Measurements from ENCODE around the gene BRSK2. TPM values are rescaled to one million over a fixed set of nuclear protein-coding genes. Genes with fewer than 3 reads are reported as not detected.

The BRSK2 gene
- total and polyA plus RNA-seq, 2 donors (not counting 1 experiment from before 2014, with no cell fraction given), result 0.11 to 0.33 TPM

DNA sequence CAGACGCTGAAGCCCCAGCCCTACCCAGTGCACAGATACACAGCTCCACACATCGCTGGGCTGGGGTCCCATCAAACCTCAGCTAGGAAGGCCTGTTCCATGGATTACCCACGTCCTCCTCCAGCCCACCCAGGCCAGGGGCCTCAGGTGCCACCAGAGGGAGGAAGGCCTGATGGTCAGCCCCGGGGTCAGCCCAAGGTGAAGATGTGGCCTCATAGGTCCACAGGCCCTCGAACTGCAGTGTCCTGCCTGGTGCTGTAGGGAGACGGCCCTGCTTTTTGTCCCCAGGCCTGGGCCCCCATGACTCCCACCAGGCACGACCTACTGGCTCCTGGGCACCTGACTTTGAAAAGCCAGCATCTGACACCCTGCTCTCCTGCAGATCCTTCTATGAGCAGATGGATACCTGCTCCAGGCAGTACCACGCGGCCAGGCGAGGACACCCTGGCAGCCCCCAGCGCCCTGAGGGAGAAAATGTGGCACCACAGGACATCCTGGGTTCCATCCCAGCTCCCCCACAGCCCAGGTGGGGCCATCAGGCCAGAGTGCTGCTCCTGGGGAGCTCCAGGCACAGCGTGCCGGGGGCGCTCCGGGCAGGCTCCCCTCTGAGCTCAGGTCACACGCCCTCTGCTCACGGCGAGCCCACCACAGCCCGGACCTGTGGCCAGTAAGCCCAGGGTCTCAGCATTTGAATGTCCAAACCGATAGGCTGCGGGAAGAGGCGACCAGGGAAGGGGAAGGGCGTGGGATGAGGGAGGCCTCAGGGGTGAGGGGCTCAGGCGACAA is 112.6 kb downstream of the BRSK2 start:
- no peak overlapping the region for H2AFZ ChIP-seq (ENCODE audit: low read length)
- no peaks in the 10 kb centered on the region for H3K27me3 ChIP-seq (ENCODE audit: control insufficient read depth, insufficient read depth, low read length)
- H3K79me2 ChIP-seq (ENCODE audit: control insufficient read depth, insufficient read depth, low read length), result peaks cover 7% of the 10 kb centered on the region
- H4K20me1 ChIP-seq (ENCODE audit: control insufficient read depth, extremely low read depth, insufficient read depth, low read length), result peaks cover 2% of the 10 kb centered on the region
- no peak overlapping the region for H3K4me2 ChIP-seq (ENCODE audit: extremely low read depth, insufficient read depth, low read length)
- no peaks in the 10 kb centered on the region for H3K4me1 ChIP-seq (ENCODE audit: control insufficient read depth, extremely low read depth, insufficient read depth, low read length)
- H3K27ac ChIP-seq (ENCODE audit: insufficient read depth, low read length), result no peak overlapping the region
- H3K9ac ChIP-seq (ENCODE audit: insufficient read depth, low read length), result no peak overlapping the region
- no peaks in the 10 kb centered on the region for H3K9me3 ChIP-seq (ENCODE audit: control insufficient read depth, insufficient read depth, low read depth, low read length)
- DNase-seq (ENCODE audit: low read depth in 2 of 2), result no peak
- H3K4me3 ChIP-seq (replicated peaks in 1 of 4; ENCODE audit: control extremely low read depth in 1 of 4, insufficient read depth in 1 of 4, low read depth in 3 of 4, low read length in 4 of 4), result no peak overlapping the region
- TF ChIP-seq, protein P1, sequence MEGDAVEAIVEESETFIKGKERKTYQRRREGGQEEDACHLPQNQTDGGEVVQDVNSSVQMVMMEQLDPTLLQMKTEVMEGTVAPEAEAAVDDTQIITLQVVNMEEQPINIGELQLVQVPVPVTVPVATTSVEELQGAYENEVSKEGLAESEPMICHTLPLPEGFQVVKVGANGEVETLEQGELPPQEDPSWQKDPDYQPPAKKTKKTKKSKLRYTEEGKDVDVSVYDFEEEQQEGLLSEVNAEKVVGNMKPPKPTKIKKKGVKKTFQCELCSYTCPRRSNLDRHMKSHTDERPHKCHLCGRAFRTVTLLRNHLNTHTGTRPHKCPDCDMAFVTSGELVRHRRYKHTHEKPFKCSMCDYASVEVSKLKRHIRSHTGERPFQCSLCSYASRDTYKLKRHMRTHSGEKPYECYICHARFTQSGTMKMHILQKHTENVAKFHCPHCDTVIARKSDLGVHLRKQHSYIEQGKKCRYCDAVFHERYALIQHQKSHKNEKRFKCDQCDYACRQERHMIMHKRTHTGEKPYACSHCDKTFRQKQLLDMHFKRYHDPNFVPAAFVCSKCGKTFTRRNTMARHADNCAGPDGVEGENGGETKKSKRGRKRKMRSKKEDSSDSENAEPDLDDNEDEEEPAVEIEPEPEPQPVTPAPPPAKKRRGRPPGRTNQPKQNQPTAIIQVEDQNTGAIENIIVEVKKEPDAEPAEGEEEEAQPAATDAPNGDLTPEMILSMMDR (conservative IDR thresholded peaks at IDR 0.05 in 1 of 2, IDR thresholded peaks at IDR 0.05 in 1 of 2; ENCODE audit: low read depth in 1 of 2, low read length in 2 of 2), result no peak
- TF ChIP-seq EZH2 (IDR thresholded peaks at IDR 0.05; ENCODE audit: low read length, missing control alignments), result no peak
- no peaks in the 10 kb centered on the region for H3K36me3 ChIP-seq (ENCODE audit: control insufficient read depth, insufficient read depth, low read length)

DNA sequence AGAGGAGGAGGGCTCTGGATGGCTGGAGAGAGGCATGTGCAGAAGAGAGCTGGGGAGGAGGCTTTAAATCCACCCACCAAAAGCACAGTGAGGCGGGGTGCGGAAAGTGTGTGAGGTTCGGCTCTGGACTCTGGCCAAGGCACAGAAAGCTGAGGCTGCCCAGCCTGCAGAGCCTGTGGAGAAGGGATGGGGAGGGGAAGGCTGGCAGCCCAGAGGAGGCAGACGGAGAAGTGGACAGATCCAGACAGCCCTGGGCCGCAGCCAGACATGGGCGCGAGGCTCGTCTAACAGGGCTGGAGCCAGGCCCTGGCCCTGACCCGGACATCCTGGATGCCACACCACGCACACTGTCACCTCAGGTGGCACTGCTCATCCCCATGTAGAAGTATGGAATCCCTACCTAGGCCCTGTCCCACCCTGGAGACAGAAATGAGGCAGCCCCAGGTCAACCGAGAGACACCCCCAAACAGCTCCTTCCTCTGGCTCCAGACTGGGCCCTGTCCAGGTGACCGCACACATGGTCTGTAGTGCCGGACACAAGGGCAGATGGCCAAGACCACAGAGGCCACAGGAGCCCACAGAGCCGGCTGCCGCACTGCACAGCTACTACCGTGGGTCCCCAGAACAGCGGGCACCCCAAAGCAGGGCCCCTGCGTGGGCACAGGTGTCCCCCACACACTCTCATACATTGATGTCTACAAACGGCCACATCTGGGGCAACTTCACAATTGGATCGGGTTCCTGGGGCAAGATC is 113.4 kb downstream of the BRSK2 start:
- H3K27me3 ChIP-seq (ENCODE audit: control insufficient read depth, insufficient read depth, low read length), result no peaks in the 10 kb centered on the region

DNA sequence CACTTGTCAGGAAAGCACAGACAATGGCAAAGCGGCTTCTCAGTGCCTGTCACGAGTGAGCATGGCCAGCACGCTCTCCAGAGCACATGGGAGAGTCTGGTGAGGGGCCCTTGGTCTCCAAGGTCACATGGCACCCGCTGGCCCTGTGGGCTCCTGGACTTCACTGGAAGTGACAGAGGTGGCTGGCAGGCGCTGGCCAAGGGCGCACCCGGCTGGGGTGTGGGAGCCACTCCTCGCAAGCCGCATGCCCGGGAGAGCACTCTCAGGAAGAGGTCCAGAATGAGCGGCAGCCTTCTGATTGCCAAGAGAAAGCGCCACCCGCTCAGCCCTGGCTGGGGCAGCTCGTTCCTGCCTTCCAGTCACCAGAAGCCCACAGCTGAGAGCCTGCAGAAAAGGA is 114.0 kb downstream of the BRSK2 start:
- Histone ChIP-seq H3K36me3 (ENCODE audit: control insufficient read depth, insufficient read depth, low read length) (no peaks in the 10 kb centered on the region), H3K79me2 (ENCODE audit: control insufficient read depth, insufficient read depth, low read length) (peaks cover 7% of the 10 kb centered on the region), H3K27me3 (ENCODE audit: control insufficient read depth, insufficient read depth, low read length) (no peaks in the 10 kb centered on the region), H4K20me1 (ENCODE audit: control insufficient read depth, extremely low read depth, insufficient read depth, low read length) (no peaks in the 10 kb centered on the region), H3K27ac (ENCODE audit: insufficient read depth, low read length) (no peak overlapping the region), H3K9me3 (ENCODE audit: control insufficient read depth, insufficient read depth, low read depth, low read length) (no peaks in the 10 kb centered on the region), H3K4me1 (ENCODE audit: control insufficient read depth, extremely low read depth, insufficient read depth, low read length) (no peaks in the 10 kb centered on the region), H3K4me2 (ENCODE audit: extremely low read depth, insufficient read depth, low read length) (no peak overlapping the region), H3K4me3 (replicated peaks in 1 of 4; ENCODE audit: control extremely low read depth in 1 of 4, insufficient read depth in 1 of 4, low read depth in 3 of 4, low read length in 4 of 4) (no peak overlapping the region), H3K9ac (ENCODE audit: insufficient read depth, low read length) (no peak overlapping the region), H2AFZ (ENCODE audit: low read length) (no peak overlapping the region)
- no peak for DNase-seq (ENCODE audit: low read depth in 2 of 2)
- no peak for TF ChIP-seq EZH2 (IDR thresholded peaks at IDR 0.05; ENCODE audit: low read length, missing control alignments)
- TF ChIP-seq, protein P1 (conservative IDR thresholded peaks at IDR 0.05 in 1 of 2, IDR thresholded peaks at IDR 0.05 in 1 of 2; ENCODE audit: low read depth in 1 of 2, low read length in 2 of 2), result no peak

More for the DNA sequence above, 113.4 kb downstream of the BRSK2 start:
- Histone ChIP-seq H3K27ac (ENCODE audit: insufficient read depth, low read length) (no peak overlapping the region), H3K9me3 (ENCODE audit: control insufficient read depth, insufficient read depth, low read depth, low read length) (no peaks in the 10 kb centered on the region), H3K79me2 (ENCODE audit: control insufficient read depth, insufficient read depth, low read length) (peaks cover 7% of the 10 kb centered on the region), H2AFZ (ENCODE audit: low read length) (no peak overlapping the region), H3K4me1 (ENCODE audit: control insufficient read depth, extremely low read depth, insufficient read depth, low read length) (no peaks in the 10 kb centered on the region), H4K20me1 (ENCODE audit: control insufficient read depth, extremely low read depth, insufficient read depth, low read length) (no peaks in the 10 kb centered on the region), H3K9ac (ENCODE audit: insufficient read depth, low read length) (no peak overlapping the region), H3K4me2 (ENCODE audit: extremely low read depth, insufficient read depth, low read length) (no peak overlapping the region), H3K4me3 (replicated peaks in 1 of 4; ENCODE audit: control extremely low read depth in 1 of 4, insufficient read depth in 1 of 4, low read depth in 3 of 4, low read length in 4 of 4) (no peak overlapping the region), H3K36me3 (ENCODE audit: control insufficient read depth, insufficient read depth, low read length) (no peaks in the 10 kb centered on the region)
- peak in 1 of 2 donors; percentile 23 for DNase-seq (ENCODE audit: low read depth in 2 of 2)
- no peak for TF ChIP-seq EZH2 (IDR thresholded peaks at IDR 0.05; ENCODE audit: low read length, missing control alignments)
- TF ChIP-seq, protein P1 (conservative IDR thresholded peaks at IDR 0.05 in 1 of 2, IDR thresholded peaks at IDR 0.05 in 1 of 2; ENCODE audit: low read depth in 1 of 2, low read length in 2 of 2), result no peak
